H1 (cell line): ENCODE data around the gene FAM83C. TPM values are rescaled to one million over a fixed set of nuclear protein-coding genes. Genes with fewer than 3 reads are reported as not detected.

ENCODE experiments used
- CTCF ChIP-seq, 3 experiments: IDR thresholded peaks; 1 replicate in 2 of 3; 2 replicates in 1 of 3; pipeline versions ENCODE4 v1.5.1 to v1.6.1; 2011; ENCODE audit warnings: low read length in 3 of 3, mild to moderate bottlenecking in 3 of 3, inconsistent platforms in 2 of 3, low read depth in 1 of 3, moderate library complexity in 1 of 3; ENCODE audit not compliant: insufficient read depth in 1 of 3; ENCODE audit errors: control extremely low read depth in 1 of 3
- polyA plus RNA-seq, 7 experiments: library from polyadenylated mRNA; depleted of rRNA in 3 of 7; stranded (reverse) in 5 of 7; unstranded in 2 of 7; fragments of >200 nt in 5 of 7; fragments of 200-250 nt in 2 of 7; gene quantifications; 1 replicate in 5 of 7; 2 replicates in 1 of 7; 4 replicates in 1 of 7; pipeline versions ENCODE4 v1.2.1 to v1.2.3, GENCODE V29; 2011 to 2013; ENCODE audit warnings: missing spikeins in 2 of 7, mixed read lengths in 2 of 7
- total RNA-seq: library from RNA; stranded (reverse); fragmentation: NEBNext Ultra II Directional; extraction: Animal tissue kit (Norgen Biotek cat#: 25700); gene quantifications from 2 replicates; pipeline ENCODE4 v1.2.1, GENCODE V29; 2021

FAM83C gene
- total and polyA plus RNA-seq, 2 of the 8 experiments (the other 6 are each of a cell fraction or from before 2014, with no cell fraction given) = not detected

GRCh38 chr20:35277531-35278395 is 14.5 kb downstream of the FAM83C start, which contains the start of gene MMP24OS (continued):
- peak in 2 of 3 experiments; percentile 11 to 47; a peak in 2 of 4 replicates for TF ChIP-seq CTCF (IDR thresholded peaks at IDR 0.05; ENCODE audit: control extremely low read depth in 1 of 3, insufficient read depth in 1 of 3, low read depth in 1 of 3, low read length in 3 of 3)
- TF ChIP-seq, all 59 proteins: peak for 14
